ENCODE measurements around the gene NTSR1.

Gene NTSR1

GRCh38 chr20:62787321-62787720 lies 78.7 kb downstream of the NTSR1 start:
- no peak for TF ChIP-seq ZFX (IDR thresholded peaks at IDR 0.05)
- no peak for TF ChIP-seq CTCF (conservative IDR thresholded peaks at IDR 0.05)
- no peak overlapping the region for H3K27ac ChIP-seq

DNA sequence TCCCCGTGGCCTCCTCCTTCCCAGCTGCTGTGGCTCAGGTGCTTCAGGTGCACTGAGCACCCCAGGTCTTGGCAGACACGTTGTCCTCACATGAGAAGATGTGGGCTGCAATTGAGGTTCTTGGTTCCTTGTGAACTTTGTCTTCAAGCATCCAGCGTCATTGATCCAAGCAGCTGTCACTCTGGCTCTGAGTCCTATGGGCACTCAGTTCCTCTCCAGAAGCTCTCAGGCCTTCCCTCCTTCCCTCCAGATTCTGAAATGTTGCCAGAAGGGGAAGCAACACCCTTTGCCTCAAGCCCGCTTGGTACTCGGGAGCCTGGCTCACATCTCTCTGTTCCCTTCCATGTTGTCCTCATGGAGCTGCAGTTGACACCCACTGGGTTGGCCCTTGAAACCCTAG lies 79.2 kb downstream of the NTSR1 start:
- TF ChIP-seq CTCF (conservative IDR thresholded peaks at IDR 0.05) = no peak
- no peak for TF ChIP-seq ZFX (IDR thresholded peaks at IDR 0.05)

GRCh38 chr20:62788607-62789006 lies 80.0 kb downstream of the NTSR1 start:
- TF ChIP-seq CTCF (conservative IDR thresholded peaks at IDR 0.05) (no peak), ZFX (IDR thresholded peaks at IDR 0.05) (no peak)
- H3K27ac ChIP-seq = no peak overlapping the region

More for the DNA sequence above, 79.2 kb downstream of the NTSR1 start:
- no peak overlapping the region for H3K27ac ChIP-seq

DNA sequence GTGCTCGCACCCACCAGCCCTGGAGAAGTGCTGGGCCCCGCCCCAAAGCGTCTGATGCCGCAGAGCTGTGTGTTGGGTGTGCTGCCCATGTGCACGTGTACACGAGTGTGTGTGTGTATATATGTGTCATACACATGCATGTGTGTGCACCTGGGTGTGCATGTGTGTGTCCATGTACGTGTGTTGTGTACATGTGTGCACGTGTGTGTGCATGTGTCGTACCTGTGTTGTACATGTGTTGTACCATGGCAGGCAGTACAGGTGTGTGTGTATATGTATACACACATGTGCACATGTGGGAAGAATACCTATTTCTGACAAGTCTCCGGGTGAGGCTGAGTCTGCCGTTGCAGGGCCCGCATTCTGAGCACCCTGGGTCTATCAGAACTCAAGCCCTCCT lies 81.4 kb downstream of the NTSR1 start:
- no peak for TF ChIP-seq ZFX (IDR thresholded peaks at IDR 0.05)
- no peak for TF ChIP-seq CTCF (conservative IDR thresholded peaks at IDR 0.05)
- H3K27ac ChIP-seq = no peak overlapping the region

- H3K27ac ChIP-seq = no peak overlapping the region
- TF ChIP-seq CTCF (conservative IDR thresholded peaks at IDR 0.05) = peak; percentile 97
- no peak for TF ChIP-seq ZFX (IDR thresholded peaks at IDR 0.05)
Measured at GRCh38 chr20:62791301-62792181, 82.9 kb downstream of the NTSR1 start.

- H3K27ac ChIP-seq = no peak overlapping the region
- no peak for TF ChIP-seq ZFX (IDR thresholded peaks at IDR 0.05)
- no peak for TF ChIP-seq CTCF (conservative IDR thresholded peaks at IDR 0.05)
Measured at GRCh38 chr20:62792182-62792939, 83.7 kb downstream of the NTSR1 start.

Data from C4-2B (cell line).